Measurements from ENCODE around the gene SPATA33. TPM values are rescaled to one million over a fixed set of nuclear protein-coding genes. Genes with fewer than 3 reads are reported as not detected.

Gene SPATA33
- total RNA-seq, 1 experiment from 2014 or later, result 17.4 TPM

DNA sequence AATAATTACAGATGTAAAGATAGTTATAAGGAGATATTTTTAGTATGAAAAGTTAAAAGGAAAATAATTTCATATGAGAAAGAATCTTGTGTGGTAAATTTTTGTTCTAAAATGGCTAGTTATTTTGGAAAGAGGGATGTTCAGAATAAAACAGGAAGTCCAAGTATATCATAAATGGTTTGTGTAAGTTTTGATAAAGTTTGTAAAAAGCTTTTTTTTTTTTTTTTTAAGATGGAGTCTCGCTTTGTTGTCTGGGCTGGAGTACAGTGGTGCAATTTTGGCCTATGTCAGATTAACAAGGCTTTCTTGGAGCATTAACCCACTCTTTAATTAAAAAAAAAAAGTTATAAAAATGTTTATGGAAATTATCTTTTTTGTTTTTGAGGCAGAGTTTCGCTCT, 20.6 kb downstream of the SPATA33 start:
- H3K9ac ChIP-seq (ENCODE audit: extremely low read depth, insufficient read length, low read length), result no peak overlapping the region
- no peak overlapping the region for H3K27ac ChIP-seq (ENCODE audit: insufficient read length, low read depth, low read length)
- Mint-ChIP-seq H3K27me3 (ENCODE audit: low read depth) (peaks cover 2% of the 10 kb centered on the region; the same call in 1 of the 2 replicates), H3K9me3 (peaks cover 71 to 81% of the 10 kb centered on the region in 2 experiments), H3K4me3 (no peak overlapping the region), H3K27ac (no peak overlapping the region), H3K36me3 (ENCODE audit: insufficient read depth in 1 of 3, low read depth in 3 of 3) (peaks cover 41 to 53% (median 52%) of the 10 kb centered on the region in 3 experiments), H3K4me1 (no peaks in the 10 kb centered on the region)
- H3K4me1 ChIP-seq (ENCODE audit: insufficient read depth, low read length), result no peaks in the 10 kb centered on the region
- no peak overlapping the region for H2BK20ac ChIP-seq (ENCODE audit: low read depth, low read length, poor library complexity, severe bottlenecking)
- no peak overlapping the region for H3T11ph ChIP-seq (ENCODE audit: low read length)
- no peak overlapping the region for H2BK5ac ChIP-seq (ENCODE audit: insufficient read length, low read length)
- H4K20me1 ChIP-seq (ENCODE audit: control insufficient read depth, insufficient read depth, insufficient read length), result no peaks in the 10 kb centered on the region
- no peaks in the 10 kb centered on the region for H3K23me2 ChIP-seq (ENCODE audit: insufficient read length, low read depth, low read length, poor library complexity, severe bottlenecking)
- H2BK12ac ChIP-seq (ENCODE audit: insufficient read length, low read depth, low read length), result no peak overlapping the region
- no peak overlapping the region for H3K4ac ChIP-seq (ENCODE audit: low read depth, low read length)
- H4K8ac ChIP-seq (replicated peaks; ENCODE audit: insufficient read length, low read depth, low read length), result no peak overlapping the region
- H3K18ac ChIP-seq (ENCODE audit: insufficient read length, low read depth, low read length), result no peak overlapping the region
- H2BK120ac ChIP-seq (ENCODE audit: low read depth, low read length, poor library complexity, severe bottlenecking), result no peak overlapping the region
- TF ChIP-seq, protein P1, sequence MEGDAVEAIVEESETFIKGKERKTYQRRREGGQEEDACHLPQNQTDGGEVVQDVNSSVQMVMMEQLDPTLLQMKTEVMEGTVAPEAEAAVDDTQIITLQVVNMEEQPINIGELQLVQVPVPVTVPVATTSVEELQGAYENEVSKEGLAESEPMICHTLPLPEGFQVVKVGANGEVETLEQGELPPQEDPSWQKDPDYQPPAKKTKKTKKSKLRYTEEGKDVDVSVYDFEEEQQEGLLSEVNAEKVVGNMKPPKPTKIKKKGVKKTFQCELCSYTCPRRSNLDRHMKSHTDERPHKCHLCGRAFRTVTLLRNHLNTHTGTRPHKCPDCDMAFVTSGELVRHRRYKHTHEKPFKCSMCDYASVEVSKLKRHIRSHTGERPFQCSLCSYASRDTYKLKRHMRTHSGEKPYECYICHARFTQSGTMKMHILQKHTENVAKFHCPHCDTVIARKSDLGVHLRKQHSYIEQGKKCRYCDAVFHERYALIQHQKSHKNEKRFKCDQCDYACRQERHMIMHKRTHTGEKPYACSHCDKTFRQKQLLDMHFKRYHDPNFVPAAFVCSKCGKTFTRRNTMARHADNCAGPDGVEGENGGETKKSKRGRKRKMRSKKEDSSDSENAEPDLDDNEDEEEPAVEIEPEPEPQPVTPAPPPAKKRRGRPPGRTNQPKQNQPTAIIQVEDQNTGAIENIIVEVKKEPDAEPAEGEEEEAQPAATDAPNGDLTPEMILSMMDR (conservative IDR thresholded peaks at IDR 0.05), result no peak
- H2BK15ac ChIP-seq (ENCODE audit: low read depth, low read length), result no peak overlapping the region
- H2AK5ac ChIP-seq (ENCODE audit: insufficient read length, low read length), result no peak overlapping the region
- H3K79me2 ChIP-seq (ENCODE audit: insufficient read depth, low read length), result no peaks in the 10 kb centered on the region
- WGBS (ENCODE audit: extremely low coverage, insufficient read length, low lambda C conversion rate), result no CpG with 5 or more reads among the region's 2 CpGs
- H3K14ac ChIP-seq (ENCODE audit: insufficient read depth, low read length), result no peak overlapping the region
- no peak overlapping the region for H3K4me2 ChIP-seq (ENCODE audit: insufficient read depth, insufficient read length, low read length)
- H3K23ac ChIP-seq (ENCODE audit: insufficient read length, low read depth, low read length), result no peak overlapping the region
- H3K27me3 ChIP-seq (ENCODE audit: insufficient read depth, low read length), result no peaks in the 10 kb centered on the region
- no peaks in the 10 kb centered on the region for H3K79me1 ChIP-seq (ENCODE audit: insufficient read depth, low read depth, low read length, poor library complexity, severe bottlenecking)
- no peak overlapping the region for H2AFZ ChIP-seq (ENCODE audit: low read length)
- H3K56ac ChIP-seq (ENCODE audit: insufficient read length, low read depth, low read length), result no peak overlapping the region
- no peak for DNase-seq
- H4K91ac ChIP-seq (ENCODE audit: insufficient read length, low read depth, low read length), result no peak overlapping the region
- peaks cover 32% of the 10 kb centered on the region for H3K9me3 ChIP-seq (ENCODE audit: control insufficient read depth, low read depth, low read length)
- no peak overlapping the region for H4K5ac ChIP-seq (ENCODE audit: insufficient read length, low read depth, low read length)
